ENCODE results near the gene PTPN1. TPM values are rescaled to one million over a fixed set of nuclear protein-coding genes. Genes with fewer than 3 reads are reported as not detected.

Gene PTPN1
- total and polyA plus RNA-seq, 2 experiments from 2014 or later: 16.9 to 26.4 TPM

DNA sequence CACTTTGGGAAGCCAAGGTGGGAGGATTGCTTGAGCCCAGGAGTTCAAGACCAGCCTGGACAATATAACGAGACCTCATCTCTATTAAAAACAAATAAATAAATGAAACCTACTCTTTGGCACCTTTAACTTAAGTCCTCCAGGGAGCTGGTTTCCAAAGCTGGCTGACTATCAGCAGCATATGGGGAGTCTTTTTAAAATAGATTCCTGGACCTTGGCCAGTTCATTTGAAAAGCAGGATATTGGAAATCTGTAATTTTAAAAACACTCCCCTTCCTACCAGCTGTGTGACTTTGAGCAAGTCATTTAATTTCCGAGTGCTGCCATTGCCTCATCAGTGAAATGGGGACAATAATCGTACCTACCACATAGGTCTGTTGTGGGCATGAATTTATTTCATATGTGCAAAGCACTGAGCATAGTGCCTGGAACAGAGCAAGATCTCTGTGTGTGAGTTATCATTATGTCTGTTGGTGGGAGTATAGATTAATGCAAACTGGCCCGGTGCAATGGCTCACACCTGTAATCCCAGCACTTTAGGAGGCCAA, 40.9 kb upstream of the PTPN1 start:
- H3K9me2 ChIP-seq (ENCODE audit: insufficient read depth): 0 out of 2 replicates have a peak, but pooled peaks cover 9% of the 10 kb centered on the region
- H3K4me3 Mint-ChIP-seq: no peak overlapping the region
- TF ChIP-seq ZNF114 (CRISPR knock-in tag; IDR thresholded peaks at IDR 0.05) (no peak), ZNF331 (CRISPR knock-in tag; IDR thresholded peaks at IDR 0.05; ENCODE audit: low read depth) (no peak), STAT1 (IDR thresholded peaks at IDR 0.05; ENCODE audit: unreplicated experiment) (no peak), EZH2phosphoT487 (IDR thresholded peaks at IDR 0.05; ENCODE audit: unreplicated experiment) (no peak), EZH2 (IDR thresholded peaks at IDR 0.05; ENCODE audit: low read depth, unreplicated experiment) (no peak), CREB1 (CRISPR knock-in tag; IDR thresholded peaks at IDR 0.05; ENCODE audit: low read depth) (no peak), POLR2AphosphoS5 (IDR thresholded peaks at IDR 0.05; ENCODE audit: low read depth) (no peak), NANOG (IDR thresholded peaks at IDR 0.05; ENCODE audit: borderline replicate concordance) (no peak), JUNB (IDR thresholded peaks at IDR 0.05; ENCODE audit: unreplicated experiment) (no peak)
- TF ChIP-seq, protein P1, sequence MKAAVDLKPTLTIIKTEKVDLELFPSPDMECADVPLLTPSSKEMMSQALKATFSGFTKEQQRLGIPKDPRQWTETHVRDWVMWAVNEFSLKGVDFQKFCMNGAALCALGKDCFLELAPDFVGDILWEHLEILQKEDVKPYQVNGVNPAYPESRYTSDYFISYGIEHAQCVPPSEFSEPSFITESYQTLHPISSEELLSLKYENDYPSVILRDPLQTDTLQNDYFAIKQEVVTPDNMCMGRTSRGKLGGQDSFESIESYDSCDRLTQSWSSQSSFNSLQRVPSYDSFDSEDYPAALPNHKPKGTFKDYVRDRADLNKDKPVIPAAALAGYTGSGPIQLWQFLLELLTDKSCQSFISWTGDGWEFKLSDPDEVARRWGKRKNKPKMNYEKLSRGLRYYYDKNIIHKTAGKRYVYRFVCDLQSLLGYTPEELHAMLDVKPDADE (IDR thresholded peaks at IDR 0.05): no peak
- TF ChIP-seq, protein P2, sequence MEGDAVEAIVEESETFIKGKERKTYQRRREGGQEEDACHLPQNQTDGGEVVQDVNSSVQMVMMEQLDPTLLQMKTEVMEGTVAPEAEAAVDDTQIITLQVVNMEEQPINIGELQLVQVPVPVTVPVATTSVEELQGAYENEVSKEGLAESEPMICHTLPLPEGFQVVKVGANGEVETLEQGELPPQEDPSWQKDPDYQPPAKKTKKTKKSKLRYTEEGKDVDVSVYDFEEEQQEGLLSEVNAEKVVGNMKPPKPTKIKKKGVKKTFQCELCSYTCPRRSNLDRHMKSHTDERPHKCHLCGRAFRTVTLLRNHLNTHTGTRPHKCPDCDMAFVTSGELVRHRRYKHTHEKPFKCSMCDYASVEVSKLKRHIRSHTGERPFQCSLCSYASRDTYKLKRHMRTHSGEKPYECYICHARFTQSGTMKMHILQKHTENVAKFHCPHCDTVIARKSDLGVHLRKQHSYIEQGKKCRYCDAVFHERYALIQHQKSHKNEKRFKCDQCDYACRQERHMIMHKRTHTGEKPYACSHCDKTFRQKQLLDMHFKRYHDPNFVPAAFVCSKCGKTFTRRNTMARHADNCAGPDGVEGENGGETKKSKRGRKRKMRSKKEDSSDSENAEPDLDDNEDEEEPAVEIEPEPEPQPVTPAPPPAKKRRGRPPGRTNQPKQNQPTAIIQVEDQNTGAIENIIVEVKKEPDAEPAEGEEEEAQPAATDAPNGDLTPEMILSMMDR (conservative IDR thresholded peaks at IDR 0.05; ENCODE audit: low read depth in 2 of 2): no peak
- TF ChIP-seq, protein P3, sequence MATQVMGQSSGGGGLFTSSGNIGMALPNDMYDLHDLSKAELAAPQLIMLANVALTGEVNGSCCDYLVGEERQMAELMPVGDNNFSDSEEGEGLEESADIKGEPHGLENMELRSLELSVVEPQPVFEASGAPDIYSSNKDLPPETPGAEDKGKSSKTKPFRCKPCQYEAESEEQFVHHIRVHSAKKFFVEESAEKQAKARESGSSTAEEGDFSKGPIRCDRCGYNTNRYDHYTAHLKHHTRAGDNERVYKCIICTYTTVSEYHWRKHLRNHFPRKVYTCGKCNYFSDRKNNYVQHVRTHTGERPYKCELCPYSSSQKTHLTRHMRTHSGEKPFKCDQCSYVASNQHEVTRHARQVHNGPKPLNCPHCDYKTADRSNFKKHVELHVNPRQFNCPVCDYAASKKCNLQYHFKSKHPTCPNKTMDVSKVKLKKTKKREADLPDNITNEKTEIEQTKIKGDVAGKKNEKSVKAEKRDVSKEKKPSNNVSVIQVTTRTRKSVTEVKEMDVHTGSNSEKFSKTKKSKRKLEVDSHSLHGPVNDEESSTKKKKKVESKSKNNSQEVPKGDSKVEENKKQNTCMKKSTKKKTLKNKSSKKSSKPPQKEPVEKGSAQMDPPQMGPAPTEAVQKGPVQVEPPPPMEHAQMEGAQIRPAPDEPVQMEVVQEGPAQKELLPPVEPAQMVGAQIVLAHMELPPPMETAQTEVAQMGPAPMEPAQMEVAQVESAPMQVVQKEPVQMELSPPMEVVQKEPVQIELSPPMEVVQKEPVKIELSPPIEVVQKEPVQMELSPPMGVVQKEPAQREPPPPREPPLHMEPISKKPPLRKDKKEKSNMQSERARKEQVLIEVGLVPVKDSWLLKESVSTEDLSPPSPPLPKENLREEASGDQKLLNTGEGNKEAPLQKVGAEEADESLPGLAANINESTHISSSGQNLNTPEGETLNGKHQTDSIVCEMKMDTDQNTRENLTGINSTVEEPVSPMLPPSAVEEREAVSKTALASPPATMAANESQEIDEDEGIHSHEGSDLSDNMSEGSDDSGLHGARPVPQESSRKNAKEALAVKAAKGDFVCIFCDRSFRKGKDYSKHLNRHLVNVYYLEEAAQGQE (IDR thresholded peaks at IDR 0.05; ENCODE audit: unreplicated experiment): no peak
- TF ChIP-seq, protein P4, sequence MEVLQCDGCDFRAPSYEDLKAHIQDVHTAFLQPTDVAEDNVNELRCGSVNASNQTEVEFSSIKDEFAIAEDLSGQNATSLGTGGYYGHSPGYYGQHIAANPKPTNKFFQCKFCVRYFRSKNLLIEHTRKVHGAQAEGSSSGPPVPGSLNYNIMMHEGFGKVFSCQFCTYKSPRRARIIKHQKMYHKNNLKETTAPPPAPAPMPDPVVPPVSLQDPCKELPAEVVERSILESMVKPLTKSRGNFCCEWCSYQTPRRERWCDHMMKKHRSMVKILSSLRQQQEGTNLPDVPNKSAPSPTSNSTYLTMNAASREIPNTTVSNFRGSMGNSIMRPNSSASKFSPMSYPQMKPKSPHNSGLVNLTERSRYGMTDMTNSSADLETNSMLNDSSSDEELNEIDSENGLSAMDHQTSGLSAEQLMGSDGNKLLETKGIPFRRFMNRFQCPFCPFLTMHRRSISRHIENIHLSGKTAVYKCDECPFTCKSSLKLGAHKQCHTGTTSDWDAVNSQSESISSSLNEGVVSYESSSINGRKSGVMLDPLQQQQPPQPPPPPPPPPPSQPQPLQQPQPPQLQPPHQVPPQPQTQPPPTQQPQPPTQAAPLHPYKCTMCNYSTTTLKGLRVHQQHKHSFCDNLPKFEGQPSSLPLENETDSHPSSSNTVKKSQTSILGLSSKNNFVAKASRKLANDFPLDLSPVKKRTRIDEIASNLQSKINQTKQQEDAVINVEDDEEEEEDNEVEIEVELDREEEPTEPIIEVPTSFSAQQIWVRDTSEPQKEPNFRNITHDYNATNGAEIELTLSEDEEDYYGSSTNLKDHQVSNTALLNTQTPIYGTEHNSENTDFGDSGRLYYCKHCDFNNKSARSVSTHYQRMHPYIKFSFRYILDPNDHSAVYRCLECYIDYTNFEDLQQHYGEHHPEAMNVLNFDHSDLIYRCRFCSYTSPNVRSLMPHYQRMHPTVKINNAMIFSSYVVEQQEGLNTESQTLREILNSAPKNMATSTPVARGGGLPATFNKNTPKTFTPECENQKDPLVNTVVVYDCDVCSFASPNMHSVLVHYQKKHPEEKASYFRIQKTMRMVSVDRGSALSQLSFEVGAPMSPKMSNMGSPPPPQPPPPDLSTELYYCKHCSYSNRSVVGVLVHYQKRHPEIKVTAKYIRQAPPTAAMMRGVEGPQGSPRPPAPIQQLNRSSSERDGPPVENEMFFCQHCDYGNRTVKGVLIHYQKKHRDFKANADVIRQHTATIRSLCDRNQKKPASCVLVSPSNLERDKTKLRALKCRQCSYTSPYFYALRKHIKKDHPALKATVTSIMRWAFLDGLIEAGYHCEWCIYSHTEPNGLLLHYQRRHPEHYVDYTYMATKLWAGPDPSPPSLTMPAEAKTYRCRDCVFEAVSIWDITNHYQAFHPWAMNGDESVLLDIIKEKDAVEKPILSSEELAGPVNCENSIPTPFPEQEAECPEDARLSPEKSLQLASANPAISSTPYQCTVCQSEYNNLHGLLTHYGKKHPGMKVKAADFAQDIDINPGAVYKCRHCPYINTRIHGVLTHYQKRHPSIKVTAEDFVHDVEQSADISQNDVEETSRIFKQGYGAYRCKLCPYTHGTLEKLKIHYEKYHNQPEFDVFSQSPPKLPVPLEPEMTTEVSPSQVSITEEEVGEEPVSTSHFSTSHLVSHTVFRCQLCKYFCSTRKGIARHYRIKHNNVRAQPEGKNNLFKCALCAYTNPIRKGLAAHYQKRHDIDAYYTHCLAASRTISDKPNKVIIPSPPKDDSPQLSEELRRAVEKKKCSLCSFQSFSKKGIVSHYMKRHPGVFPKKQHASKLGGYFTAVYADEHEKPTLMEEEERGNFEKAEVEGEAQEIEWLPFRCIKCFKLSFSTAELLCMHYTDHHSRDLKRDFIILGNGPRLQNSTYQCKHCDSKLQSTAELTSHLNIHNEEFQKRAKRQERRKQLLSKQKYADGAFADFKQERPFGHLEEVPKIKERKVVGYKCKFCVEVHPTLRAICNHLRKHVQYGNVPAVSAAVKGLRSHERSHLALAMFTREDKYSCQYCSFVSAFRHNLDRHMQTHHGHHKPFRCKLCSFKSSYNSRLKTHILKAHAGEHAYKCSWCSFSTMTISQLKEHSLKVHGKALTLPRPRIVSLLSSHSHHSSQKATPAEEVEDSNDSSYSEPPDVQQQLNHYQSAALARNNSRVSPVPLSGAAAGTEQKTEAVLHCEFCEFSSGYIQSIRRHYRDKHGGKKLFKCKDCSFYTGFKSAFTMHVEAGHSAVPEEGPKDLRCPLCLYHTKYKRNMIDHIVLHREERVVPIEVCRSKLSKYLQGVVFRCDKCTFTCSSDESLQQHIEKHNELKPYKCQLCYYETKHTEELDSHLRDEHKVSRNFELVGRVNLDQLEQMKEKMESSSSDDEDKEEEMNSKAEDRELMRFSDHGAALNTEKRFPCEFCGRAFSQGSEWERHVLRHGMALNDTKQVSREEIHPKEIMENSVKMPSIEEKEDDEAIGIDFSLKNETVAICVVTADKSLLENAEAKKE (CRISPR knock-in tag; IDR thresholded peaks at IDR 0.05): no peak
- H3K4me1 Mint-ChIP-seq: no peaks in the 10 kb centered on the region
- no peaks in the 10 kb centered on the region for H3K27me3 ChIP-seq (ENCODE audit: insufficient read depth)
- DNase-seq (ENCODE audit: low spot score): no peak
- no peaks in the 10 kb centered on the region for H3K4me1 ChIP-seq (ENCODE audit: insufficient read depth)
- no peak overlapping the region for H3K27ac ChIP-seq (ENCODE audit: low read depth)
- no peak overlapping the region for H3K27ac Mint-ChIP-seq
- H3K4me2 ChIP-seq: no peak overlapping the region
- peaks cover 2% of the 10 kb centered on the region; the same call in 1 of the 3 replicates for H3K9me3 Mint-ChIP-seq
- peaks cover 4% of the 10 kb centered on the region for H3K27me3 Mint-ChIP-seq (ENCODE audit: insufficient read depth, low read depth, poor library complexity)
- H3K36me3 Mint-ChIP-seq (ENCODE audit: low read depth): no peaks in the 10 kb centered on the region
- H2AFZ ChIP-seq: no peak overlapping the region
- H3F3A ChIP-seq (replicated peaks; ENCODE audit: low read depth): no peaks in the 10 kb centered on the region
- ATAC-seq: no peak
- H4K20me1 ChIP-seq (replicated peaks; ENCODE audit: insufficient read depth): no peaks in the 10 kb centered on the region
- H3K36me3 ChIP-seq (ENCODE audit: insufficient read depth): no peaks in the 10 kb centered on the region
- H3K79me2 ChIP-seq (replicated peaks; ENCODE audit: insufficient read depth): no peaks in the 10 kb centered on the region
- no peak overlapping the region for H3K4me3 ChIP-seq

Measured in GM23338 (cell line).